GM21825 (cell line): ENCODE measurements around the gene PKP2.
"Not testable (repeated sequence)": the region's sequence is repeated elsewhere in the genome, so short reads cannot be mapped to it uniquely, and the experiment has no call there.

ENCODE experiments used
- ATAC-seq: cut with Tn5 transposase; IDR thresholded peaks from one replicate; pipeline ENCODE4 v1.9.1; 2021; ENCODE audit warnings: mild to moderate bottlenecking, moderate library complexity; ENCODE audit not compliant: unreplicated experiment

The PKP2 gene

GRCh38 chr12:32864731-32865130, 31.8 kb downstream of the PKP2 start:
- ATAC-seq = no peak

GRCh38 chr12:32863128-32863527, 33.4 kb downstream of the PKP2 start:
- no peak for ATAC-seq

GRCh38 chr12:32861658-32862057, 34.9 kb downstream of the PKP2 start:
- ATAC-seq = not testable (repeated sequence)

- no peak for ATAC-seq
Measured at GRCh38 chr12:32860192-32860591, 36.4 kb downstream of the PKP2 start.

- ATAC-seq = no peak
Measured at GRCh38 chr12:32859389-32859788, 37.2 kb downstream of the PKP2 start.

GRCh38 chr12:32854716-32855115, 41.9 kb downstream of the PKP2 start:
- ATAC-seq = no peak

GRCh38 chr12:32854097-32854496, 42.5 kb downstream of the PKP2 start:
- no peak for ATAC-seq

- no peak for ATAC-seq
Measured at GRCh38 chr12:32847287-32847686, 49.3 kb downstream of the PKP2 start.

- ATAC-seq = no peak
Measured at GRCh38 chr12:32846053-32846452, 50.5 kb downstream of the PKP2 start.

GRCh38 chr12:32843528-32844095, 53.0 kb downstream of the PKP2 start:
- ATAC-seq = no peak

- no peak for ATAC-seq
Measured at GRCh38 chr12:32841061-32841460, 55.5 kb downstream of the PKP2 start.

- ATAC-seq = no peak
Measured at GRCh38 chr12:32839828-32840227, 56.7 kb downstream of the PKP2 start.

GRCh38 chr12:32837974-32838373, 58.6 kb downstream of the PKP2 start:
- no peak for ATAC-seq

- no peak for ATAC-seq
Measured at GRCh38 chr12:32836710-32837109, 59.9 kb downstream of the PKP2 start.

GRCh38 chr12:32834122-32834521, 62.5 kb downstream of the PKP2 start:
- no peak for ATAC-seq

- ATAC-seq = no peak
Measured at GRCh38 chr12:32828552-32828951, 68.0 kb downstream of the PKP2 start.

- no peak for ATAC-seq
Measured at GRCh38 chr12:32828120-32828519, 68.5 kb downstream of the PKP2 start.

GRCh38 chr12:32826807-32827412, 69.7 kb downstream of the PKP2 start:
- ATAC-seq = no peak

- ATAC-seq = no peak
Measured at GRCh38 chr12:32824596-32824995, 72.0 kb downstream of the PKP2 start.

- no peak for ATAC-seq
Measured at GRCh38 chr12:32822344-32822743, 74.2 kb downstream of the PKP2 start.

GRCh38 chr12:32821710-32822109, 74.9 kb downstream of the PKP2 start:
- ATAC-seq = no peak

GRCh38 chr12:32821293-32821692, 75.3 kb downstream of the PKP2 start:
- ATAC-seq = no peak

GRCh38 chr12:32820376-32820931, 76.1 kb downstream of the PKP2 start:
- no peak for ATAC-seq
